Stimulated activated CD4-positive, alpha-beta T cell treated with anti-CD3 and anti-CD28 coated beads, Interleukin-4, amount 100 ng/mL, for 4 hours (primary cell): ENCODE results near the gene ADAT2.

ENCODE experiments used
- DNase-seq, 2 experiments: peaks; one replicate each; pipeline ENCODE4 v3.0.0-alpha.2; 2020

ADAT2 gene

GRCh38 chr6:143441010-143441409 lies 9.5 kb downstream of the ADAT2 start:
- no peak for DNase-seq

- DNase-seq, result no peak
These were observed 17.9 kb downstream of the ADAT2 start for GRCh38 chr6:143432588-143432987.

GRCh38 chr6:143431226-143431625 lies 19.3 kb downstream of the ADAT2 start:
- no peak for DNase-seq

- DNase-seq, result no peak
These were observed 20.5 kb downstream of the ADAT2 start for GRCh38 chr6:143429970-143430369.

- peak; percentile 63 to 68 for DNase-seq
These were observed 23.2 kb downstream of the ADAT2 start for GRCh38 chr6:143427109-143427817.

GRCh38 chr6:143426026-143426425 lies 24.5 kb downstream of the ADAT2 start:
- DNase-seq, result no peak

- DNase-seq, result no peak
These were observed 31.0 kb downstream of the ADAT2 start for GRCh38 chr6:143419526-143419925.

- DNase-seq, result no peak
These were observed 35.7 kb downstream of the ADAT2 start for GRCh38 chr6:143414769-143415168.

GRCh38 chr6:143410859-143411270 lies 39.6 kb downstream of the ADAT2 start:
- DNase-seq, result no peak

GRCh38 chr6:143408787-143409162 lies 41.7 kb downstream of the ADAT2 start:
- no peak for DNase-seq

- DNase-seq, result no peak
These were observed 42.2 kb downstream of the ADAT2 start for GRCh38 chr6:143408151-143408786.

GRCh38 chr6:143406673-143407072 lies 43.8 kb downstream of the ADAT2 start:
- DNase-seq, result no peak

GRCh38 chr6:143405373-143406154 lies 44.9 kb downstream of the ADAT2 start:
- DNase-seq, result no peak

GRCh38 chr6:143402721-143403336 lies 47.7 kb downstream of the ADAT2 start:
- DNase-seq, result no peak

- no peak for DNase-seq
These were observed 48.7 kb downstream of the ADAT2 start for GRCh38 chr6:143401636-143402370.

- DNase-seq, result no peak
These were observed 49.4 kb downstream of the ADAT2 start for GRCh38 chr6:143401068-143401446.

GRCh38 chr6:143400258-143401067 lies 50.0 kb downstream of the ADAT2 start:
- no peak for DNase-seq

GRCh38 chr6:143399775-143400174 lies 50.7 kb downstream of the ADAT2 start:
- DNase-seq, result no peak

GRCh38 chr6:143399176-143399575 lies 51.3 kb downstream of the ADAT2 start:
- DNase-seq, result no peak

- DNase-seq, result peak in 1 of 2 experiments; percentile 1
These were observed 53.0 kb downstream of the ADAT2 start for GRCh38 chr6:143397227-143398222.
